Loucy (cell line): Measurements from ENCODE around the gene SIK3.

Experiments
- H2AFZ ChIP-seq: fragments of 200-600 bp; sonication (generic); 2 replicates; pipeline ENCODE4 v1.6.0; 2016; ENCODE audit warnings: antibody characterized with exemption, mild to moderate bottlenecking, low read length, moderate library complexity
- H3F3A ChIP-seq: fragments of 200-600 bp; 2 replicates; pipeline ENCODE4 v1.6.0; 2016; ENCODE audit warnings: antibody characterized with exemption, low read depth, mild to moderate bottlenecking
- H3K27me3 ChIP-seq: fragments of 200-600 bp; sonication (generic); 2 replicates; pipeline ENCODE4 v1.6.1; 2014; ENCODE audit warnings: low read length, mild to moderate bottlenecking; ENCODE audit not compliant: insufficient read depth, poor library complexity, severe bottlenecking
- H3K36me3 ChIP-seq: fragments of 200-600 bp; sonication (generic); 2 replicates; pipeline ENCODE4 v1.6.1; 2016; ENCODE audit warnings: low read length; ENCODE audit not compliant: insufficient read depth
- H3K4me1 ChIP-seq: fragments of 200-600 bp; sonication (generic); 2 replicates; pipeline ENCODE4 v1.5.1; 2014; ENCODE audit warnings: low read length, mild to moderate bottlenecking; ENCODE audit not compliant: insufficient read depth, poor library complexity, severe bottlenecking
- H3K4me2 ChIP-seq: fragments of 200-600 bp; sonication (generic); 2 replicates; pipeline ENCODE4 v1.6.0; 2014; ENCODE audit warnings: antibody characterized with exemption, low read length, low read depth, mild to moderate bottlenecking; ENCODE audit not compliant: poor library complexity, severe bottlenecking
- H3K4me3 ChIP-seq: fragments of 200-600 bp; sonication (generic); 2 replicates; pipeline ENCODE4 v1.5.1; 2014; ENCODE audit warnings: low read length, mild to moderate bottlenecking, mixed read lengths; ENCODE audit not compliant: poor library complexity, severe bottlenecking
- H3K79me2 ChIP-seq: fragments of 200-600 bp; sonication (generic); 2 replicates; pipeline ENCODE4 v1.6.1; 2014; ENCODE audit warnings: low read length; ENCODE audit not compliant: insufficient read depth
- H3K9ac ChIP-seq: fragments of 200-600 bp; sonication (generic); 2 replicates; pipeline ENCODE4 v1.6.0; 2014; ENCODE audit warnings: mild to moderate bottlenecking, low read depth, low read length, moderate library complexity; ENCODE audit not compliant: poor library complexity, severe bottlenecking
- H3K9me2 ChIP-seq: fragments of 200-600 bp; sonication (generic); replicated peaks from 2 replicates; pipeline ENCODE4 v1.6.1; 2016; ENCODE audit warnings: low read depth, low read length, mixed read lengths
- H3K9me3 ChIP-seq: fragments of 200-600 bp; sonication (generic); 2 replicates; pipeline ENCODE4 v1.6.1; 2014; ENCODE audit warnings: mild to moderate bottlenecking, antibody characterized with exemption, low read length, low read depth; ENCODE audit not compliant: insufficient read depth
- H4K20me1 ChIP-seq: fragments of 200-600 bp; sonication (generic); 2 replicates; pipeline ENCODE4 v1.6.0; 2014; ENCODE audit warnings: antibody characterized with exemption, low read length, mild to moderate bottlenecking; ENCODE audit not compliant: insufficient read depth, poor library complexity, severe bottlenecking
- EZH2phosphoT487 ChIP-seq: fragments of 200-600 bp; IDR thresholded peaks from 2 replicates; pipeline ENCODE4 v1.6.1; 2018; ENCODE audit warnings: antibody characterized with exemption, mild to moderate bottlenecking, moderate library complexity, borderline replicate concordance
- TF ChIP-seq, protein P1 (sequence below): fragments of 200-600 bp; sonication (generic); conservative IDR thresholded peaks from 2 replicates; pipeline ENCODE4 v1.5.1; 2014; ENCODE audit warnings: mild to moderate bottlenecking, antibody characterized with exemption, low read length

Gene SIK3

GRCh38 chr11:117070016-117070415 lies 28.2 kb downstream of the SIK3 start:
- TF ChIP-seq EZH2phosphoT487, result no peak
- TF ChIP-seq, protein P1, sequence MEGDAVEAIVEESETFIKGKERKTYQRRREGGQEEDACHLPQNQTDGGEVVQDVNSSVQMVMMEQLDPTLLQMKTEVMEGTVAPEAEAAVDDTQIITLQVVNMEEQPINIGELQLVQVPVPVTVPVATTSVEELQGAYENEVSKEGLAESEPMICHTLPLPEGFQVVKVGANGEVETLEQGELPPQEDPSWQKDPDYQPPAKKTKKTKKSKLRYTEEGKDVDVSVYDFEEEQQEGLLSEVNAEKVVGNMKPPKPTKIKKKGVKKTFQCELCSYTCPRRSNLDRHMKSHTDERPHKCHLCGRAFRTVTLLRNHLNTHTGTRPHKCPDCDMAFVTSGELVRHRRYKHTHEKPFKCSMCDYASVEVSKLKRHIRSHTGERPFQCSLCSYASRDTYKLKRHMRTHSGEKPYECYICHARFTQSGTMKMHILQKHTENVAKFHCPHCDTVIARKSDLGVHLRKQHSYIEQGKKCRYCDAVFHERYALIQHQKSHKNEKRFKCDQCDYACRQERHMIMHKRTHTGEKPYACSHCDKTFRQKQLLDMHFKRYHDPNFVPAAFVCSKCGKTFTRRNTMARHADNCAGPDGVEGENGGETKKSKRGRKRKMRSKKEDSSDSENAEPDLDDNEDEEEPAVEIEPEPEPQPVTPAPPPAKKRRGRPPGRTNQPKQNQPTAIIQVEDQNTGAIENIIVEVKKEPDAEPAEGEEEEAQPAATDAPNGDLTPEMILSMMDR, result no peak
- Histone ChIP-seq H3K9me3 (no peaks in the 10 kb centered on the region), H3K9me2 (no peaks in the 10 kb centered on the region), H4K20me1 (peaks cover 36% of the 10 kb centered on the region), H3K27me3 (no peaks in the 10 kb centered on the region), H3K4me2 (no peak overlapping the region), H3K36me3 (no peaks in the 10 kb centered on the region), H3K79me2 (peaks cover 89% of the 10 kb centered on the region), H3K9ac (no peak overlapping the region), H3K4me3 (no peak overlapping the region), H3F3A (no peaks in the 10 kb centered on the region), H3K4me1 (peaks cover 28% of the 10 kb centered on the region), H2AFZ (no peak overlapping the region)

DNA sequence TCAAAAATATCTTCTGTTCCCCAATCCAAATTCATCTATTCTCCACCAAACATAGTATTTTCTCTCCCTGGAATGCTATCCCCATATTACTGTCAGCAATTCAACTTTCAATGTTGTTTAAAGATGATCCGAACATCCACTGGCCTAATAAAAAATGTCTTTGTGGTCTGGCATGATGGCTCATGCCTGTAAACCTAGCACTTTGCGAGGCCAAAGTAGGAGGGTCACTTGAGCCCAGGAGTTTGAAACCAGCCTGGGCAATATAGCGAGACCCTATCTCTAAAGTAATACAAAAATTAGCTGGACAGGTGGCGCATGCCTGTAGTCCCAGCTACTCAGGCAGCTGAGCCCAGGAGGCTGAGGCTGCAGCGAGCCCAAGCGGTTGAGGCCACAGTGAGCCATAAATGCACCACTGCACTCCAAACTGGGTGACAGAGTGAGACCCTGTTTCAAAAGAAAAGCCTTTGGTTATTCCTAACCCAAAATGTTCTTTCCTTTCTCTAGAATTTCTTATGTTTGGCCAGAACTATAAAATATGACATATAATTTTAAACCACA lies 29.8 kb downstream of the SIK3 start:
- Histone ChIP-seq H3K79me2 (peaks cover 89% of the 10 kb centered on the region), H3K4me3 (no peak overlapping the region)
- TF ChIP-seq, protein P1, result no peak
- no peak for TF ChIP-seq EZH2phosphoT487

DNA sequence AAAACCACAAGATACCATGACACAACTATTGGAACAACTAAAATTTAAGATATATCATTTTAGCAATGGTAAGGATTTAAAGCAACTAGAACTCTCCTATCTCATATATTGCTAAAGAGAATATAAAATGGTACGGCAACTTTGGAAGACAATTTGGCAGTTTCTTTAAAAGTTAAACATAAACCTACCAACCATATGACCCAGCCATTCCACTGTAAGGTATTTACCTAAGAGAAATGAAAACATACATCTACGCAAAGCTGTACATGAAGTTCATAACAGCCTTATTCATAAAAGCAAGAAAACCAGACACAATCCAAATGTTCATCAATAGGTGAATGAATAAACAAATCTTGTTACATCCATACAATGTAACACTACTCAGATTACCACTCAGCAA lies 31.3 kb downstream of the SIK3 start:
- Histone ChIP-seq H3K9ac (no peak overlapping the region), H3K36me3 (no peaks in the 10 kb centered on the region), H3K4me3 (no peak overlapping the region), H2AFZ (no peak overlapping the region), H3F3A (no peaks in the 10 kb centered on the region), H3K79me2 (peaks cover 90% of the 10 kb centered on the region), H3K9me2 (no peaks in the 10 kb centered on the region), H3K9me3 (no peaks in the 10 kb centered on the region), H3K27me3 (no peaks in the 10 kb centered on the region), H3K4me2 (no peak overlapping the region), H4K20me1 (peaks cover 34% of the 10 kb centered on the region), H3K4me1 (peaks cover 37% of the 10 kb centered on the region)
- TF ChIP-seq, protein P1, result no peak
- no peak for TF ChIP-seq EZH2phosphoT487

More for the DNA sequence above, 29.8 kb downstream of the SIK3 start:
- Histone ChIP-seq H2AFZ (no peak overlapping the region), H3K9me2 (no peaks in the 10 kb centered on the region), H3F3A (no peaks in the 10 kb centered on the region), H4K20me1 (peaks cover 31% of the 10 kb centered on the region), H3K36me3 (no peaks in the 10 kb centered on the region), H3K4me2 (no peak overlapping the region), H3K27me3 (no peaks in the 10 kb centered on the region), H3K9me3 (no peaks in the 10 kb centered on the region), H3K9ac (no peak overlapping the region), H3K4me1 (peaks cover 41% of the 10 kb centered on the region)
